Measurements from ENCODE around the gene TMEM131L.

Gene TMEM131L

GRCh38 chr4:153426207-153426885, 39.8 kb upstream of the TMEM131L start:
- Histone ChIP-seq H3K27me3 (ENCODE audit: control insufficient read depth in 5 of 5, insufficient read depth in 4 of 5, low read length in 5 of 5) (no peaks in the 10 kb centered on the region), H3K36me3 (ENCODE audit: control insufficient read depth in 5 of 5, insufficient read depth in 5 of 5, low read length in 5 of 5) (no peaks in the 10 kb centered on the region), H3K4me3 (ENCODE audit: low read depth in 1 of 5, low read length in 5 of 5) (no peak overlapping the region), H3K9ac (ENCODE audit: low read length in 5 of 5) (no peak overlapping the region), H3K4me1 (ENCODE audit: control insufficient read depth in 5 of 5, insufficient read depth in 5 of 5, low read length in 5 of 5) (peaks cover 0 to 2% (median 0%) of the 10 kb centered on the region in 5 donors), H3K27ac (ENCODE audit: low read depth, low read length) (no peak overlapping the region), H3K9me3 (ENCODE audit: control insufficient read depth in 5 of 5, low read length in 5 of 5) (no peaks in the 10 kb centered on the region)

GRCh38 chr4:153427363-153428071, 38.6 kb upstream of the TMEM131L start:
- Histone ChIP-seq H3K9ac (ENCODE audit: low read length in 5 of 5) (no peak overlapping the region), H3K27ac (ENCODE audit: low read depth, low read length) (no peak overlapping the region), H3K27me3 (ENCODE audit: control insufficient read depth in 5 of 5, insufficient read depth in 4 of 5, low read length in 5 of 5) (no peaks in the 10 kb centered on the region), H3K36me3 (ENCODE audit: control insufficient read depth in 5 of 5, insufficient read depth in 5 of 5, low read length in 5 of 5) (no peaks in the 10 kb centered on the region), H3K4me3 (ENCODE audit: low read depth in 1 of 5, low read length in 5 of 5) (no peak overlapping the region), H3K4me1 (ENCODE audit: control insufficient read depth in 5 of 5, insufficient read depth in 5 of 5, low read length in 5 of 5) (peaks cover 0 to 2% (median 0%) of the 10 kb centered on the region in 5 donors), H3K9me3 (ENCODE audit: control insufficient read depth in 5 of 5, low read length in 5 of 5) (no peaks in the 10 kb centered on the region)

- H3K9me3 ChIP-seq (ENCODE audit: control insufficient read depth in 5 of 5, low read length in 5 of 5), result no peaks in the 10 kb centered on the region
- no peak overlapping the region for H3K9ac ChIP-seq (ENCODE audit: low read length in 5 of 5)
- H3K27me3 ChIP-seq (ENCODE audit: control insufficient read depth in 5 of 5, insufficient read depth in 4 of 5, low read length in 5 of 5), result no peaks in the 10 kb centered on the region
- H3K27ac ChIP-seq (ENCODE audit: low read depth, low read length), result no peak overlapping the region
- H3K4me3 ChIP-seq (ENCODE audit: low read depth in 1 of 5, low read length in 5 of 5), result no peak overlapping the region
- no peaks in the 10 kb centered on the region for H3K36me3 ChIP-seq (ENCODE audit: control insufficient read depth in 5 of 5, insufficient read depth in 5 of 5, low read length in 5 of 5)
- H3K4me1 ChIP-seq (ENCODE audit: control insufficient read depth in 5 of 5, insufficient read depth in 5 of 5, low read length in 5 of 5), result peaks cover 0 to 12% (median 11%) of the 10 kb centered on the region in 5 donors
Measured at GRCh38 chr4:153428941-153429475, 37.2 kb upstream of the TMEM131L start.

- Histone ChIP-seq H3K27me3 (ENCODE audit: control insufficient read depth in 5 of 5, insufficient read depth in 4 of 5, low read length in 5 of 5) (no peaks in the 10 kb centered on the region), H3K9me3 (ENCODE audit: control insufficient read depth in 5 of 5, low read length in 5 of 5) (no peaks in the 10 kb centered on the region), H3K9ac (ENCODE audit: low read length in 5 of 5) (no peak overlapping the region), H3K27ac (ENCODE audit: low read depth, low read length) (peak overlapping the region; percentile 51), H3K36me3 (ENCODE audit: control insufficient read depth in 5 of 5, insufficient read depth in 5 of 5, low read length in 5 of 5) (no peaks in the 10 kb centered on the region), H3K4me3 (ENCODE audit: low read depth in 1 of 5, low read length in 5 of 5) (peak overlapping the region; percentile 38 to 51 (median 46)), H3K4me1 (ENCODE audit: control insufficient read depth in 5 of 5, insufficient read depth in 5 of 5, low read length in 5 of 5) (peaks cover 0 to 12% (median 11%) of the 10 kb centered on the region in 5 donors)
Measured at GRCh38 chr4:153432965-153433753, 33.0 kb upstream of the TMEM131L start.

- Histone ChIP-seq H3K9ac (ENCODE audit: low read length in 5 of 5) (no peak overlapping the region), H3K27me3 (ENCODE audit: control insufficient read depth in 5 of 5, insufficient read depth in 4 of 5, low read length in 5 of 5) (no peaks in the 10 kb centered on the region), H3K4me1 (ENCODE audit: control insufficient read depth in 5 of 5, insufficient read depth in 5 of 5, low read length in 5 of 5) (peaks cover 0 to 12% (median 11%) of the 10 kb centered on the region in 5 donors), H3K4me3 (ENCODE audit: low read depth in 1 of 5, low read length in 5 of 5) (peak overlapping the region in 1 of 5 donors; percentile 38), H3K9me3 (ENCODE audit: control insufficient read depth in 5 of 5, low read length in 5 of 5) (no peaks in the 10 kb centered on the region), H3K36me3 (ENCODE audit: control insufficient read depth in 5 of 5, insufficient read depth in 5 of 5, low read length in 5 of 5) (no peaks in the 10 kb centered on the region), H3K27ac (ENCODE audit: low read depth, low read length) (no peak overlapping the region)
Measured at GRCh38 chr4:153433754-153434105, 32.4 kb upstream of the TMEM131L start.

GRCh38 chr4:153434190-153434589, 32.0 kb upstream of the TMEM131L start:
- no peaks in the 10 kb centered on the region for H3K36me3 ChIP-seq (ENCODE audit: control insufficient read depth in 5 of 5, insufficient read depth in 5 of 5, low read length in 5 of 5)
- H3K27me3 ChIP-seq (ENCODE audit: control insufficient read depth in 5 of 5, insufficient read depth in 4 of 5, low read length in 5 of 5), result no peaks in the 10 kb centered on the region
- H3K4me3 ChIP-seq (ENCODE audit: low read depth in 1 of 5, low read length in 5 of 5), result no peak overlapping the region
- no peak overlapping the region for H3K27ac ChIP-seq (ENCODE audit: low read depth, low read length)
- no peaks in the 10 kb centered on the region for H3K9me3 ChIP-seq (ENCODE audit: control insufficient read depth in 5 of 5, low read length in 5 of 5)
- peaks cover 0 to 12% (median 10%) of the 10 kb centered on the region in 5 donors for H3K4me1 ChIP-seq (ENCODE audit: control insufficient read depth in 5 of 5, insufficient read depth in 5 of 5, low read length in 5 of 5)
- no peak overlapping the region for H3K9ac ChIP-seq (ENCODE audit: low read length in 5 of 5)

GRCh38 chr4:153438916-153439756, 27.0 kb upstream of the TMEM131L start:
- no peaks in the 10 kb centered on the region for H3K9me3 ChIP-seq (ENCODE audit: control insufficient read depth in 5 of 5, low read length in 5 of 5)
- H3K4me1 ChIP-seq (ENCODE audit: control insufficient read depth in 5 of 5, insufficient read depth in 5 of 5, low read length in 5 of 5), result peaks cover 0 to 6% (median 0%) of the 10 kb centered on the region in 5 donors
- peak overlapping the region in 4 of 5 donors; percentile 13 to 44 (median 28) for H3K4me3 ChIP-seq (ENCODE audit: low read depth in 1 of 5, low read length in 5 of 5)
- H3K27ac ChIP-seq (ENCODE audit: low read depth, low read length), result no peak overlapping the region
- no peaks in the 10 kb centered on the region for H3K27me3 ChIP-seq (ENCODE audit: control insufficient read depth in 5 of 5, insufficient read depth in 4 of 5, low read length in 5 of 5)
- H3K9ac ChIP-seq (ENCODE audit: low read length in 5 of 5), result peak overlapping the region in 2 of 5 donors; percentile 41 to 64
- no peaks in the 10 kb centered on the region for H3K36me3 ChIP-seq (ENCODE audit: control insufficient read depth in 5 of 5, insufficient read depth in 5 of 5, low read length in 5 of 5)

GRCh38 chr4:153439831-153440230, 26.3 kb upstream of the TMEM131L start:
- Histone ChIP-seq H3K27me3 (ENCODE audit: control insufficient read depth in 5 of 5, insufficient read depth in 4 of 5, low read length in 5 of 5) (no peaks in the 10 kb centered on the region), H3K4me3 (ENCODE audit: low read depth in 1 of 5, low read length in 5 of 5) (no peak overlapping the region), H3K9ac (ENCODE audit: low read length in 5 of 5) (no peak overlapping the region), H3K27ac (ENCODE audit: low read depth, low read length) (no peak overlapping the region), H3K36me3 (ENCODE audit: control insufficient read depth in 5 of 5, insufficient read depth in 5 of 5, low read length in 5 of 5) (no peaks in the 10 kb centered on the region), H3K4me1 (ENCODE audit: control insufficient read depth in 5 of 5, insufficient read depth in 5 of 5, low read length in 5 of 5) (peaks cover 0 to 6% (median 0%) of the 10 kb centered on the region in 5 donors), H3K9me3 (ENCODE audit: control insufficient read depth in 5 of 5, low read length in 5 of 5) (no peaks in the 10 kb centered on the region)

- H3K4me3 ChIP-seq (ENCODE audit: low read depth in 1 of 5, low read length in 5 of 5), result no peak overlapping the region
- no peak overlapping the region for H3K9ac ChIP-seq (ENCODE audit: low read length in 5 of 5)
- H3K4me1 ChIP-seq (ENCODE audit: control insufficient read depth in 5 of 5, insufficient read depth in 5 of 5, low read length in 5 of 5), result peaks cover 0 to 6% (median 0%) of the 10 kb centered on the region in 5 donors
- H3K27ac ChIP-seq (ENCODE audit: low read depth, low read length), result no peak overlapping the region
- H3K36me3 ChIP-seq (ENCODE audit: control insufficient read depth in 5 of 5, insufficient read depth in 5 of 5, low read length in 5 of 5), result no peaks in the 10 kb centered on the region
- H3K9me3 ChIP-seq (ENCODE audit: control insufficient read depth in 5 of 5, low read length in 5 of 5), result no peaks in the 10 kb centered on the region
- no peaks in the 10 kb centered on the region for H3K27me3 ChIP-seq (ENCODE audit: control insufficient read depth in 5 of 5, insufficient read depth in 4 of 5, low read length in 5 of 5)
Measured at GRCh38 chr4:153440475-153440874, 25.7 kb upstream of the TMEM131L start.

Data from subcutaneous abdominal adipose tissue (tissue), 5 donors.